HG02870 (cell line): ENCODE data around the gene TCF7L1.
A peak's percentile ranks its signal among the peaks of the same experiment; 100 is the strongest.

Experiments
- ATAC-seq: cut with Tn5 transposase; IDR thresholded peaks from one replicate; pipeline ENCODE4 v1.9.1; 2021; ENCODE audit warnings: mild to moderate bottlenecking, moderate library complexity; ENCODE audit not compliant: unreplicated experiment

The TCF7L1 gene

DNA sequence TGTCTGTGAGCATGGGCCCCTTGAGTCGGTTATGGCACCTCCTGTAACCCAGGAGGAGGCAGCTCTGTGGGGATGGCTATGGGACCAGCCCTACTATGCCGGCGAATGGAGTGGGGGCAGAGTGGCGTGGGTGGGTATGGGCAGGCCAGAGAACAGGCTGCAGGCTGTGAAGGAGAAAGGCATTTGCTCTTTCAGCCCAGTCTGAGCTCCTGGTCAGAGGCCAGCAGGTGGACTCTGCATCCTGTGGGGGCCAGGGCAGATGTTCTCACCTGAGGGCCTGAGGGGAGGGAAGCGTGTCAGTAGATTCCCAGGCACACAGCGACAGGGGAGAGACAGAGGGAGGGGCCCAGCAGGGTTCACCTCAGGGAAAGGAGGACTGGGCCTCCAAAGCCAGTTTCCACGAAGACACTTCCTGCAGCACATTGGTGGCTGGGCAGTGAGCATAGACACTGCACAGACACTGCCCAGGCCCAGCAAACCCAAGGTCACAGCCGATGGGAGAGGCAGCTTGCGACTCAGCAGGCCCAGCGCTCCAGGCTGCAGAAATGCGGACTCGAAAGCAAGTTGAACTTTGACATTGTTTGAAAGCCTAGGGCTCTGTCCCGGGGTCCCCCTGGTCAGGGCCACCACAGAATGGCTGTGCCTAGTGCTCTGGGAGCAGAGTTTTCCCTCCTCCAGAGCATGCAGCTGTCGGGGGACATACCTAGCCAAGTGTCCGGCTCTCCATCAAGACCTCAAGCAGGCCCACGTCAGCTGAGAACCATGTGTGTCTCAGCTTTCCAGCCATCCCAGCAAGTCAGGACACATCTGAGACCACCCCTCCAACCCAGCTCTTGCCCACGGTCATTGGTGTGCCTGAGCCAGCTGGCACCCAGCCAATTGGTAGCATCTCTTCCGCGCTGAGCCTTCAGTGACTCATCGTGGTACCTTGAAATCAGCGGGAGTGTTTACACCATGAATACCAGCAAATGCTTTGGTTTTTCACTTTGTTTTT, 140.8 kb downstream of the TCF7L1 start:
- ATAC-seq = no peak

DNA sequence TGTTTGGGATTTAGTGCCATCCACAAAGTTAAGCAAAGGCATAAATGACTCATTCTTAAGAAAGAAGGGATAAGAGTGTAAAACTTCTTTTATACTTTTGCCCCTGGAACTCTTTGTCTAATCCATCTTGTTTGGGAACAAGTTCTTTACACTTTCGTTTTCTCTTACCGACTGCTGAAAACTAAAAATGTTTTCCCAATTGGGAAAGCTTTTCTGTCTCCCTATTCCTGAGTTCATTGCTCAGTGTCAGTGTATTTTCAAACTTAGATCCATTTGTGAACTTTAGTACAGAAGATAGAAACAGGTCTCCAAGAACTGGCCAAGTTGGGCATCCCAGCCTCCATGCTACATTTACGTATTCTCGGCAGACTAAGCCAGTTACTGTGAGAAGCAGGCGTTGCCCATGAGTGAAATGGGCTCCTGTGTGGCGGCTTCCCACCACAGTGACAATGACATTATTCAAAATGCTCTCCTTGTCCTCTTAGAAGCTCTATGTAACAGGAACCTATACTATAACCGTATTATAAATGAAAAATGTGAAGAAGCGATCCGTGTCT, 142.9 kb downstream of the TCF7L1 start:
- ATAC-seq = no peak

DNA sequence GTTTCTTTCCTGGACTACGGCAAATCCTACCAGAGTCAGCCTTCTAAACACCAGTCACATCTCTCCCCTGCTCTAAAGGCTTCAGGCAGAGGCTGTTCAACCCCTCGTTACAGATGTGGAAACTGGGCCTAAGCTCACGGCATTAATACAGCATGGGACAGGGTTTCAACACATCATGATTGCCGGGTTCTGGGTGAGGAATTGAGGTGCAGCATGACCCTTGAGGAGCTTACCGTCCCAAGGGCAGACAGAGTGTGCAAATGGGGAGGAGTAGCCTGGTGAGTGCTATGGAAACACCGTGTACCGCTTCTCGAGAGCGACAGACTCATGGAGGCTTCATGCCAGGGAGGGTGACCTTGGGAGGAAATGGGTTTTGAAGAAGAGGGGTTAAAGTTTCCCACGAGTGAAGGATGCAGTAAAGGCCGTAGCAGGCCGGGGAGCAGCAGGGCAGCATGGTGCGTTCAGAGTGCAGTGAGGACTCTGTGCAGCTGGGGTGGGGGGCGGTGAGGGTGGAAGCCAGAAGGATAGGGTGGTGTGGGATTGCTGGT, 143.5 kb downstream of the TCF7L1 start:
- ATAC-seq = no peak

DNA sequence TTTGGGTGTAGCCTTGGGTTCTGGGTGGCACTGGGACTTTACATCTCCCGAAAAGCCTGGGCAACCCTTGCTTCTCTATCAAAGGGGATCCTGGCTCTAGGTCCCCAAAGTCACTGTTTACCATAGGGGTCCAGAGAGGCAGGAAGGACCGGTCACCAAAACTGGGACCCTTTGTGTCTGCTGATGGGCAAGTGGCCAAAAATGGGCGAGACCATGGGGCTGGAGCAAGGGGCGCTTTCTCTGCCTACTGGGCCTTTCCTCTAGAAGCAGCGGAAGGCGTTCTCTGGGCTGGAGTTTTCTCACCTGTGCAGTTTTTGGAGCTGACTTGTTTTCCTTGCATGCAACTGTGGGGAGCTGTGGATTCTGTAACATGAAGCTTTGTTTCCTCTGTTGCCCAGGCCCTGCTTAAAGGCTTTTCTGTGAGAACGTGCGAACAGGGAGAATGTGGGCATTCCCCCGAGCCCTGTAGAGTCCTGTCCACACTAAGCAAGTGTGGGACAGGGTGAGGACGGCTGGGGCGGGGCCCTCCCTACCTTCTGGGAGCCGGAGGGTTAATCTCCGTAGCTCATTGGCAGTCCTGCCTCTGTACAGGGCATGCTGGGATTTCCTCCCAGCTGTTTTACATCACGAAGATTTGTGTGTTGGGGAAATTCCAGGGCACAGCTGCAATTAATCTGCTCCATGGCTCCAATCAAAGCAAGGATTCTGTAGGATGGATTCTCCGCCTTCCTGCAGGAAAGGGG, 144.4 kb downstream of the TCF7L1 start:
- ATAC-seq = no peak

DNA sequence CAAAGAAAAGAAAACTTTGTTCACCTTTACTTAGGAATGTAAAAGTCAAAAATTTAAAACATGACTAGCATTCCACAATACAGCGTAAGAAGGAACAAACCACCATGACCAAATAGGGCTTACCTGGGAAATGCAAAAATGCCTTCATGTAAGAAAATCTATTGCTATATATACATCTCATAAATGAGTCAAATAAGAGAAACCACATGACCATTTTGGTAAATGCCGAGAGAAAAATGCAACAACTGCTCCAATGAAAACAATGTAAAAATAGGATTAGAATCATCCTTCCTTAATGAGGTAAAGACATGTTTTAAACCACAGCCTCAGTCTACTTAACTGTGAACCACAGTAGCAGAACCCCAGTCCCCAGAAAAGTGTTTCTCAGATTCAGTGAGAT, 145.2 kb downstream of the TCF7L1 start:
- ATAC-seq = no peak

DNA sequence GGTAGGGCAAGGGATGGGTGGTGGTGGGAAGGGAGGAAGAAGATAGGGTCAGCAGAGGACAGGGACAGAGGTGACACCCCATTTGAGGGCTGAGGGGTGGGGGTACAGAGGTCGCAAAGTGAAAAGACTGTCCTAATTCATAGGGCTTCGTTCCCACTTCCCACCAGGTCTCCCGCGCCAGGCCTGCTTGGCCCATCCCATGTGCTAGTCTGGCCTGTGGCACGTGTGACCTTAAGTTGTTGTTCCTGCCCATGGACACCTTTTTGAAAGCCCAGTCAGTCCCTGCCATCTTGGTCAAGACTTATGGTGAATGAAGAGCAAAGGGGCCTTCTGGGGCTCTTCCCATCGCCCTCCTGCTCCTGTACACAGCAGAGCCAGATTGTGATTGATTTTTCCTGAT, 148.4 kb downstream of the TCF7L1 start:
- ATAC-seq = no peak

DNA sequence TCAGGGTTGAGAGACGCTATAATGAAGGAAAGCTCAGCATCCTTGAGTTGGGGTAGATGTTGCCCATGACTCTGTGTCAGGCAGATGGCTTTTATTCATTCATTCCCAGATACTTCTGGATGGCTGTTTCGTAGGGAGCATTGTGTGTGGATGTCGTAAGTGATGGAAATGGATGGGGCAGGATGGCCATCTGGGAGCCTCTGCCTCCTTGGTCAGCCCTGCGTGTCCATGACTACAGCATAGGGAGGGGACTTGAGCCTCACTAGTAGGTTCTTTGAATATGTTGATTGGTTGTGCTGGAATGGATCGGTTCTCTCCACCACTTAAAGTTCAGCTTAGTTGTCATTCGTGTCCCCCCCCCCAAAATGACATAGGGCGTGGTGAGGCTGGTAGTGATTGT, 149.7 kb downstream of the TCF7L1 start:
- no peak for ATAC-seq

DNA sequence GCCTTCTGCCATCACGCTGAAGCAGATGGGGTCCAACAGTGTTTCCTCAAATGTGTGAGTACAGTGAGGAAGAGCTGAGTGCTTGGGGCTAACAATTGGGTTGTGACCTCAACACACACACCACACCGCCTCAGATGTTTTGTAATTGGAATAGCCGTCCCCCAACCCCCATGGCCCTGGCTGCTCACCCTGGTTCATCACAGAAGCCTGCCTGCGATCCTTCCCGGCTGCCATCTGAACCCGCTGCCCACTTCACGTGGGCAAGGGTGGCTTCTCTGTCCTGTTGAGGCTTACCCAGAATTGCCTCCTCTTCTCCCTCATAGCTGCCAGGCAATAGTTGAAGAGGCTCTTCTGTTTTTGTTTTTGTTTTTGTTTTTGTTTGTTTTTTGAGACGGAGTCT, 150.4 kb downstream of the TCF7L1 start:
- no peak for ATAC-seq

DNA sequence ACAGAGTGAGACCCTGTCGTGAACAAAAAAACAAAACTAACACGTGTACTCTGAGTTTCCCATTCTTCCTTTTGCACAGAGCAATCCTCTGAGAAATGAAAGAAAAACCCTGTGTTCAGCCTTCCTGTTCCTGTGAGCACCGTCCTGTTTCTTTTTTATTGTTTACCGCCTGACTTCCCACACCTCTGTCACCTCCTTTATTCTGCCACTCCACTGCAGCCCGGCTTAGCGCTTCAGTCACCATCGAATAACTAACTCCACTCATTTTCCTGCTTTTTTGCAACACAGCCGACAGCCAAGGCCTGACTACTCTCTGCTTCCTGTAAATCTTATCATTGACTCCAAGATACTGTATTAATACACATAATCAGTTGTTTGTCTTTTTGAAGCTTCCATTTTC, 153.7 kb downstream of the TCF7L1 start:
- no peak for ATAC-seq

DNA sequence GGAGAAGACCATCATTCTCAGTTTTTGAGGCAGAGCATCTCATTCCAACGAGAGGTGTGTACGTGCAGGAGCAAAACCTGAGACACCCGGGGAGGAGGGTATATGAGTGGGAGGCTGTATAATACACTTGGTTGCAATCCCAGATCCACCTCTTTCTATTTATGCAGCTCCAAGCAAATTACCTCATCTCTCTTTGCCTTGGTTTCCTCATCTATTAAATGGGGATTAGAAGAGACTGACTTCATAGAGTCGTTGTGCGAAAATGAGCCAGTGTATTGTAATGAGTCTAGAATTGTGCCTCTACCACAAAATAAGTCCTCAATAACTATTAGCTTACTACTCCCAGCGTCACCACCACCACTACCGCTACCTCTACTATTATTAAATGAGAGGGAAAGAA, 154.5 kb downstream of the TCF7L1 start:
- ATAC-seq = no peak

DNA sequence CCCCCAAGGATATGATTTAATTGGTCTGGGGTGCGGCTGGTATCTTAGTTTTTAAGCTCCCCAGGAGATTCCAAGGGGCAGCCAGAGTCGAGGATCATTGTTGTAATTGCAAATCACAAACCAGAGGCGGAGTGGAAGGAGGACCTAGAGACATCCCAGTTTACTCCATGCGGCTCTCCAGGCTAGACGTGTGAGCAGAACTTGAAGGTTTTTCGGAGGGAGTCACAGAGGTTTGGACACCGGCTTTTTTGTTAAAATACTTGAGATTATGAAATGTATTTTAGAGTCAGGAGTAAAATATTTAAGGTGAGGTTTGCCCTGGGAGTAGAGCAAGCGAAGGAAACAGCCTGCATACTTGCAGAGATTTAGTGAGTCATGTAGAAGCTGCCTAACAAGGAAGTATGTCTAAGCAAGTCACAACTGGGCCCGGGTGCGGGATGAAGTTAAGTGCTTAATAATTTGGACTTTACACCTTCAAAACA, 155.1 kb downstream of the TCF7L1 start:
- no peak for ATAC-seq

DNA sequence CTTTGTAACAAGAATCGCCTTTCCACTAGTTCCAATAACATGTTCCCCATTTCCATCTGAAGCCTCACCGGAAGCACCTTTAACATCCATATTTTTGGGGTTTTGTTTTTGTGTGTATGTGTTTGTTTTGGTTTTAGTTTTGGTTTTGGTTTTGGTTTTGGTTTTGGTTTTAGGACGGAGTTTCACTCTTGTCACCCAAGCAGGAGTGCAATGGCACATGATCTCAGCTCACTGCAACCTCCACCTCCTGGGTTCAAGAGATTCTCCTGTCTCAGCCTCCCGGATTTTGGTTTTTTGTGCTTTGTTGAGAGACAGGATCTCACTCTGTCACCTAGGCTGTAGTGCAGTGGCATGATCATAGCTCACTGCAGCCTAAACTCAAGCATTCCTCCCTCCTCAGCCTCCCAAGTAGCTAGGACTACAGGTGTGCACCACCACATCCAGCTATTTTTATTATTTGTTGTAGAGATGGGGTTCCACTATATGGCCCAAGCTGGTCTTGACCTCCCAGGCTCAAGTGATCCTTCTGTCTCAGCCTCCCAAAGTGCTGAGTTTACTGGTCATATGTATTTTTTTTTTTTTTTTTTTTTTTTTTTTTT, 158.3 kb downstream of the TCF7L1 start:
- ATAC-seq = no peak

DNA sequence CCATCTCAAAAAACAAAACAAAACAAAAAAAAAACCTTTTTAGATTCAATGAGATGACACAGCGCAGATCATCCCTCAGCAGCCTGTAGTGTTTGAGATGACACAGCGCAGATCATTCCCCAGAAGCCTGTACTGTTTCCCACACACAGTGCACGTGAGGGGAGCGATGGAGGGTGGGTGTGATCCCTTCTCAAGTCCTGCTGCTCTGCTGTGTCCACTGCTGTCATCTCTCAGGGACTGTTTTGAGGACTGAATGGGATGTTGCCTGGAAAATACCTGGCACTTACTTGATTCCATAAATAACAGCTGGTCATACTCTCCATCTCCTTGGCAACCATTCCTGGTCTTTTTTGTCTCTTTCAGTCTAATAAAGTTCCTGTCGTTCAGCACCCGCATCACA, 168.9 kb downstream of the TCF7L1 start:
- ATAC-seq = no peak

DNA sequence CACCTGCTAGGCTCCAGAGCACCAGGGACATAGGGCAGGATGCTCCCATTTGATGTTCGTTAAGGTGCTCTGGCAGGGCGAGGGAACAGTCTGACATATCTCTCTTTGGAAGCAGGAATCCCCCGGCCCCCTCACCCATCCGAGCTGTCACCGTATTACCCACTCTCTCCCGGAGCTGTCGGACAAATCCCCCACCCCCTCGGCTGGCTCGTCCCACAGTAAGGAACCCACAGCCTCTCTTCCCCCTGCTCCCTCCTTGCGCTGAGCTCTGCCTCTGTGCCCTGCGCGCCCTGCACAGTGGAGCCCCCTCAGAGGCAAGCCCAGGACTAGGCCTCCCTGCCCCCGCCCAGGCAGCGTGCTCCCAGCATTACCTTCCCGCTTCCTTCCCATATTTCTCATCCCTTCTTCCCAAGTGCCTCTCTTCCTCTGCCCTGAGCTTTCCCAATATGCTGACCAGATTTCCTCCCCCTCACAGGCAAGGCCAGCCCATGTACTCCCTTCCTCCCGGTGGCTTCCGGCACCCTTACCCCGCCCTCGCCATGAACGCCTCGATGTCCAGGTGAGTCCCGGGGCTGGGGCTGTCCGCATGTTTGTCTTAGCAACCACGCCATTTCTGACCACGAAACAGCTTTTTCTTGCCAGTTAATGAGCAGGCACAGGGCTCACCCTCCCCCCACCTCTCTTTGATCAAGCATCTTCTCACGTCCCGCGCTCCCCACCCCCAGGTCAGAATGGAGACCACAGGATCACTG, 170.8 kb downstream of the TCF7L1 start:
- no peak for ATAC-seq

DNA sequence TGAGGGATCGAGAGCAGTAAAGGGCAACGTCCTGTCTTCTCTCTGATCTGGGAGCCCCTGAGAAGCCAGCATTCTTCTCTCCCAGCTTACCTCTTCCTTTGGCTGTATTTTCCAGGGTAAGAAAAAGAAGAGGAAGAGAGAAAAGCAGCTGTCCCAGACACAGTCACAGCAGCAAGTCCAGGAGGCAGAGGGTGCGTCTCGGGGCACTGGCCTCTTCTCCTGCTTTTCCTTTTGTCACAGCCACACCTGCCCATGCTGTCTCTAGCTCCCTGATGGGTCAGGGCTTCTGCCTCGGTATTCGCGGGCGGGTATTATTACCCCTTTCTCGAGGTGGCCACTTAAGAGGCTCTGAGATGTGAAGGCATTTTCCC, 174.3 kb downstream of the TCF7L1 start:
- no peak for ATAC-seq

DNA sequence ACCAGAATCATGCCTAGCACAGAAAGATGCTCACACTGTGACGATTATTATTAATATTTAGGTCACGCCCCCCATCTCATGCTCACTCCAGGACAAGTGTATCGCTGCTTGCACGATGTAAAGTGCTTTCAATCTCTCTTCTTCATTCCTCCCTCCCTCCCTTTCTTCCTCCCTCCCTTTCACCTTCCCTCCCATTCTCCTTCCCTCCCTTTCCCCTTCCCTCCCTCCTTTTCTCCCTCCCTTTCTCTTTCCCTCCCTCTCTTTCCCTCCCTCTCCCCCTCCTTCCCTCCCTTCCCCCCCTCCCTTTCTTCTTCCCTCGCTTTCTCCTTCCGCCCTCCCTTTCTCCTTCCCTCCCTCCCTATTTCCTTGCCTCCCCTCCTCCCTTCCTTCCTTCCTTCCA, 175.0 kb downstream of the TCF7L1 start:
- ATAC-seq = no peak

DNA sequence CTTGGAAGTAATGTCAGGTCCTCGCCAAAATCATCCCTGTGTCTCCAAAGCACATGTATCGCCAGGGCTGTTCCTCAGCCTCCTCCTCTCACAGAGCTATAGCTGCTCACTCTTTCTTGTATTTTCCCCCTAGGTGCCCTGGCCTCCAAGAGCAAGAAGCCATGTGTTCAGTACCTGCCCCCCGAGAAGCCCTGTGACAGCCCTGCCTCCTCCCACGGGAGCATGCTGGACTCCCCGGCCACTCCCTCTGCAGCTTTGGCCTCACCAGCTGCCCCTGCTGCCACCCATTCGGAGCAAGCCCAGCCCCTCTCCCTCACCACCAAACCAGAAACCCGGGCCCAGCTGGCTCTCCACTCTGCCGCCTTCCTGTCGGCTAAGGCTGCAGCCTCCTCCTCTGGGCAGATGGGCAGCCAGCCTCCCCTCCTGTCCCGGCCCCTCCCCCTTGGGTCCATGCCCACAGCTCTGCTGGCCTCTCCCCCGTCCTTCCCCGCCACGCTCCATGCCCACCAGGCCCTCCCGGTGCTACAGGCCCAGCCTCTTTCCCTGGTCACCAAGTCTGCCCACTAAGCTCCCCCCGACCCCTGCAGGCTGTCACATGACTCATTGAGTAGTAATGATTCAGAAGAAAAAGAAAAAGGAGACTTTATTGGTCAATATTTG, 175.8 kb downstream of the TCF7L1 start:
- ATAC-seq = no peak

DNA sequence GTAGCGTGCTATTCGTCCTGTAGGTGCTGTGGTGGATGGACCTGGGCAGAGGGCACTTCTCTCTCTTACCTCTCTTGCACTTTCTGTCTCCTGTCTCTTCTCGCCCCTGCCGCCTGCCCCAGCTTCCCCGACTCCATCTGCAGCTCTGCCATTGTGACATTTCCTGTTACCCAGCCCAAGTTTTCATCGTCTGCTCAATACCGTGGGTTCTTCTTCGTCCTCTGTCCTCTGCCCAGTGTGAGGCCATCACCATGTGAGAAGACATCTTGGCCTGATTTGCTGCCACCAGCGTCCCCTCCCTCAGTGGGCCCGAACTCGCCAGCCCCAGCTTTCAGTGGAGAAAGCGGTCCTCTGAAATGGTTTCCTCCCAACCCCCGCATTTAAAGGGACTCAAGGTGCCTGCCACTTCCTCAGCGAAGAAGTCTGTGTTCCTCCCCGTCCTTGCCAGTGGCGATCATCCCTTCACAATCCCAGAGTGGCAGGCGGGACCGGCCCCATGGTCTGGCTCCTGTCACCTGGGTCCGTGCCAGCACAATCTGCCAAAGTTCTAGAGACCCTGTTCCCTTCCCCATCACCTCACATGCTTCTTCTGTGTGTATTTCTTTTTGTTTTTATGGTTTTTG, 176.6 kb downstream of the TCF7L1 start:
- no peak for ATAC-seq

DNA sequence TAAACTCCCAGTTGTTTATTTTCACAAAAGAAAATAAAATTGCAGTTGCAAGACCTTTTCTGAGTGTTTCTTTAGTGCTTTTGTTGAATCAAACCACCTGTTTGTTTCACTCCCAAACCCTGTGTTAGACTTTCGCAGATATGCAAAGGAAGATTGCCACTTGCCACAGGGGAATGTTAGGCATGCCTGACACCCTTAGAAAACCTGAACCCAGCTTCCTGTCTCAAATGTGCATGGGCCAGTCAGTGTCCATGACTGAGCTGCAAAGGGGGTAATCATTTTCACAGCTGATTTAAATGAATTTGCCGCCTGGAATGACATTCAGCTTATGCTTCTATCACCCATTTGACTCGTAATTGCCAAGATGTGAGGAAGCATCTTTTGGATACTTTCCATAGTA, 177.1 kb downstream of the TCF7L1 start:
- peak; percentile 36 for ATAC-seq
